HG03159 (cell line): ENCODE results near the gene CRABP1.

Experiments used
- ATAC-seq: cut with Tn5 transposase; IDR thresholded peaks from one replicate; pipeline ENCODE4 v1.9.1; 2021; ENCODE audit warnings: mild to moderate bottlenecking, moderate library complexity; ENCODE audit not compliant: unreplicated experiment

Gene CRABP1

DNA sequence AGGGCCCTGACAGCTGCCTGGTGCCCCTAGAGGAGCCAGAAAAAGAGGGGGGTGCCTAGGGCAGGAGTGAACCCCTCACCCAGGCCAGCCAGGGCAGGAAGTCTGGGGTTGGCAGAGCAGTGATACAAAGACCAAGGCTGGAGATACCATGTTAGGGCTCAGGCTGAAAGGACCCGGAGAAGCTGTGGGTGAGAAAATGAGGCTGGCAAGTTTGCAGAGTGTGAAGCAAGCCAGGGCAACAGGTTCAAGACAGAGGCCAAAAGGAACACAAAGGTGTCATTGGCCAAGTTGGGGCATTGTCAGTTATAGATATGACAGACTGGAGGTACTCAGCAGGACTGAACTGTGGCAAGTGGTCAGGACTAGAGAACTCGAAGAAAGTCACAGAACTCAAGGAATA is 57.2 kb downstream of the CRABP1 start:
- ATAC-seq = no peak
